GM10248 (cell line): ENCODE results near the gene C3orf20.
"Not testable (repeated sequence)": the region's sequence is repeated elsewhere in the genome, so short reads cannot be mapped to it uniquely, and the experiment has no call there.

Experiments used
- CTCF ChIA-PET: fragments of 300-600 bp; sonication (Branson Sonifier 250); formaldehyde crosslinking; extraction: SDS; loops from one replicate; lab custom pipeline; 2021; ENCODE audit warnings: antibody characterized with exemption; lab: Yijun Ruan, JAX
- POLR2A ChIA-PET: fragments of 350-650 bp; sonication (Branson Sonifier 250); formaldehyde crosslinking; extraction: SDS; loops from one replicate; lab custom pipeline; 2020; ENCODE audit warnings: antibody characterized with exemption; lab: Yijun Ruan, JAX
- DNase-seq: peaks from one replicate; pipeline ENCODE4 v3.0.0; 2012; ENCODE audit errors: extremely low spot score
- TF ChIP-seq, protein P1 (sequence below): IDR thresholded peaks from 2 replicates; pipeline ENCODE4 v1.5.1; 2012; ENCODE audit warnings: mild to moderate bottlenecking, low read depth; ENCODE audit errors: extremely low read depth, missing control alignments, control extremely low read depth

C3orf20 gene

DNA sequence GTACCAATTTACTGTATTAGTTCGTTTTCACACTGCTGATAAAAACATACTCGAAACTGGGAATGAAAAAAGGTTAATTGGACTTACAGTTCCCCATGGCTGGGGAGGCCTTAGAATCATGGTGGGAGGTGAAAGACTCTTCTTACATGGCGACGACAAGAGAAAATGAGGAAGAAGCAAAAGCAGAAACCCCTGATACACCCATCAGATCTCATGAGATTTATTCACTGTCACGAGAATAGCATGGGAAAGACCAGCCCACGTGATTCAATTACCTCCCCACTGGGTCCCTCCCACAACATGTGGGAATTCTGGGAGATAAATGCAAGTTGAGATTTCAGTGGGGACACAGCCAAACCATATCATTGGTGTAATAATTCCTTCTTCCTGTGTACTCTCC lies 69.6 kb downstream of the C3orf20 start:
- TF ChIP-seq, protein P1, sequence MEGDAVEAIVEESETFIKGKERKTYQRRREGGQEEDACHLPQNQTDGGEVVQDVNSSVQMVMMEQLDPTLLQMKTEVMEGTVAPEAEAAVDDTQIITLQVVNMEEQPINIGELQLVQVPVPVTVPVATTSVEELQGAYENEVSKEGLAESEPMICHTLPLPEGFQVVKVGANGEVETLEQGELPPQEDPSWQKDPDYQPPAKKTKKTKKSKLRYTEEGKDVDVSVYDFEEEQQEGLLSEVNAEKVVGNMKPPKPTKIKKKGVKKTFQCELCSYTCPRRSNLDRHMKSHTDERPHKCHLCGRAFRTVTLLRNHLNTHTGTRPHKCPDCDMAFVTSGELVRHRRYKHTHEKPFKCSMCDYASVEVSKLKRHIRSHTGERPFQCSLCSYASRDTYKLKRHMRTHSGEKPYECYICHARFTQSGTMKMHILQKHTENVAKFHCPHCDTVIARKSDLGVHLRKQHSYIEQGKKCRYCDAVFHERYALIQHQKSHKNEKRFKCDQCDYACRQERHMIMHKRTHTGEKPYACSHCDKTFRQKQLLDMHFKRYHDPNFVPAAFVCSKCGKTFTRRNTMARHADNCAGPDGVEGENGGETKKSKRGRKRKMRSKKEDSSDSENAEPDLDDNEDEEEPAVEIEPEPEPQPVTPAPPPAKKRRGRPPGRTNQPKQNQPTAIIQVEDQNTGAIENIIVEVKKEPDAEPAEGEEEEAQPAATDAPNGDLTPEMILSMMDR = no peak
- POLR2A ChIA-PET = no interaction called here
- CTCF ChIA-PET = no interaction called here
- DNase-seq = no peak

DNA sequence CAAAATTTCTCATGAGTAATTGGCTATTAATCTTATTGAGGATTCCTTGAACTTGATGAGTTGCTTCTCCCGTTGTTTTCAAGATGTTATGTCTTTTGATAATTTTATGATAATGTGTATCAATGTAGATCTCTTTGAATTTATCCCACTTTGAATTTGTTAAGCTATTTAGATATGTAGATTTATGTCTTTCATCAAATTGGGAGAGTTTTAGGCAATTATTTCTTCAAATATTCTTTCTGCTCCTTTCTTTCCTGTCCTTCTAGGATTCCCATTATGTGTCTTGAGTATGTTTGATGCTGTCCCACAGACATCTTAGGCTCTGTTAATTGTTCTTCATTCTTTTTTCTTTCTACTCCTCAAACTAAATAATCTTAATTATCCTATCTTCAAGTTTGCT lies 75.7 kb downstream of the C3orf20 start:
- TF ChIP-seq, protein P1 = no peak
- ChIA-PET POLR2A (no interaction called here), CTCF (interaction anchor here (1.3 to 2.9 kb wide), 2 partner anchors 31 to 84 kb away, joined by 3 to 12 read pairs; no protein-coding TSS in a partner anchor)
- DNase-seq = no peak

DNA sequence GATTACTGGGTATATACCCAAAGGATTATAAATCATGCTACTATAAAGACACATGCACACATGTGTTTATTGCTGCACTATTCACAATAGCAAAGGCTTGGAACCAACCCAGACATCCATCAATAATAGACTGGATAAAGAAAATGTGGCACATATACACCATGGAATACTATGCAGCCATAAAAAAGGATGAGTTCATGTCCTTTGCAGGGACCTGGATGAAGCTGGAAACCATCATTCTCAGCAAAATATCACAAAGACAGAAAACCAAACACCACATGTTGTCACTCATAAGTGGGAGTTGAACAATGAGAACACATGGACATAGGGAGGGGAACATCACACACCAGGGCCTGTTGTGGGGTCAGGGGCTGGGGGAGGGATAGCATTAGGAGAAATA lies 78.0 kb downstream of the C3orf20 start:
- DNase-seq, CTCF ChIA-PET, POLR2A ChIA-PET: not testable (repeated sequence)

DNA sequence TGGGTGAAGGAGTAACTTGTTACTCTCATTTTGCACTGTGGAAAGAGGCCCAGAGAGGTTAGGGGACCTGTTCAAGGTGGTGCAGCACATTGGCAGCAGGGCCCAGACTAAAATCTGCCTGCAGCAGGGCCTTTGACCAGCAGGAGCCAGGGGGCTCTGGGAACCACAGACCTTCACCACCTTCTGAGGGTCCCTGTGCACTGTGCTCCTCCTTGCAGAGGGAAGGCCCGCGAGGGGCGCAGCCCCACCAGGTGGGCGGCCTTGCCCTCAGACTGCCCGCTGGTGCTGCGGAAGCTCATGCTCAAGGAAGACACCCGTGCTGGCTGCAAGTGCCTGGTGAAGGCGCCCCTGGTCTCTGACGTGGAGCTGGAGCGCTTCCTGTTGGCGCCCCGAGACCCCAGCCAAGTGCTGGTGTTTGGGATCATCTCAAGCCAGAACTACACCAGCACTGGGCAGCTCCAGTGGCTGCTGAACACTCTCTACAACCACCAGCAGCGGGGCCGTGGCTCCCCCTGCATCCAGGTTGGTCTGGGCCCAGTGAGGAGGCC lies 82.3 kb downstream of the C3orf20 start:
- no peak for DNase-seq
- CTCF ChIA-PET = interaction anchor here (1.4 kb wide), 1 partner anchor 25 kb away, joined by 5 read pairs; no protein-coding TSS in a partner anchor
- POLR2A ChIA-PET = no interaction called here
- TF ChIP-seq, protein P1 = no peak

DNA sequence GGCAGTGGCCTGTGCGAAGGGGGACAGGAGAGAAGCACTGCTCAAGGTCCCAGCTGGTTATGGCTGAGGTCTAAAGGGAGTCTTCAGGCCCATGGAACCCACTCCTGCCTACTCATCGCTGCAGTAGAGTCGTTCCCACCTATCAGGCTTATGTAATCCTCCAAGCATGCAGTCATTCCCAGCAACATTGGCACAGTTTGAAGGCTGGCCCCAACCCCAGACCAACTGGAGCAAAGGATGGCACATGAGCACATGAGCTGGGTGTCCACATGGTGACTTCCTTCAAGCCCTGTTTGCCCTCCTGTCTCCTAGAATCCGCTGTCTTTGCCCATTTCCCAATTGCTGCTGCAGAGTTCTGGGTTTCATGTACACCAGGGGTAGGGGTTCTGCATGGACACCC lies 83.4 kb downstream of the C3orf20 start:
- no peak for DNase-seq
- TF ChIP-seq, protein P1 = no peak
- ChIA-PET CTCF (interaction anchor here (0.8 to 1.4 kb wide), 2 partner anchors 24 to 123 kb away, joined by 3 to 5 read pairs; no protein-coding TSS in a partner anchor), POLR2A (no interaction called here)

DNA sequence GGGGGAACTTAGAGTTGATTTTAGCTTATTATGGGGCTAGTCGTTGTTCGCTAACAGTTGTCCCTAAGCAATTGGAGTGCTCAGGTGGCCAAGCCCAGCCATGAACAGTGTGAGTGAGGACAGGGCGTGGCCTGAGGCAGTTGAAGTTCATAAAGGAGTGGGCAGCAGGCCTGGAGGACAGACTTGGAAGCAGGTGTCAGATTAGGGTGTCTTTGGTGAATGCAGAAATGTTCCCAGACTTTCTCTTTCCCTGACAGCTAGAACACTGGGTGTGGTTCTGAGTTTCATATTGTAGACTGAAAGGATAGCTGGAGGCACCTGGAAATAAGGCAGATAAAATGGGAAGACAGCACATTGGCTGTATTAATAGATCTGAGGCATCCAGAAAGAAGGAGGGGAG lies 84.0 kb downstream of the C3orf20 start:
- POLR2A ChIA-PET = no interaction called here
- TF ChIP-seq, protein P1 = no peak
- CTCF ChIA-PET = interaction anchor here (0.6 kb wide), 1 partner anchor 23 kb away, joined by 4 read pairs; no protein-coding TSS in a partner anchor
- no peak for DNase-seq

DNA sequence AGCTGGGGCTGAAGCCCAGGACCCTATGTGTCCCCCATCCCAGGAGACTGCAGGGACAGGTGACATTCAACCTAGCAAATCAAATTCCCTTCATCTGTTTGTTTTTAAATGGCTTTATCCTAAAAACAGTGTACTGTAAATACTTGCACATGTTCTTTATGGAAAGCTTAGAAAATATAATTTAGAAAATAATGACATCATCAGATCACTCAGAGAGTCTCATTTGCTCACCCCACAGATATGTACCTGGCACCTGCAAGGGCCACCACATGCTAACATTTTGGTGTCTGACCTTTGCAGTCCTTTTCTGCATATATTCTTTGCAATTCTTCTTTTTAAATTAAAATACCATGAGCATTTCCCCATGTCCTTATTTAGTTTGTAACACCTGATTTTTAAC lies 85.2 kb downstream of the C3orf20 start:
- TF ChIP-seq, protein P1 = no peak
- ChIA-PET POLR2A (no interaction called here), CTCF (interaction anchor here (1.9 kb wide), 1 partner anchor 14 kb away, joined by 4 read pairs; no protein-coding TSS in a partner anchor)

More for the DNA sequence above, 85.2 kb downstream of the C3orf20 start:
- DNase-seq = no peak
